NCI-H69 (cell line): ENCODE data around the gene MT3.
A peak's percentile ranks its signal among the peaks of the same experiment; 100 is the strongest.

ENCODE experiments used
- DNase-seq: peaks from one replicate; lab custom pipeline; 2025; lab: John Stamatoyannopoulos, UW

Gene MT3

DNA sequence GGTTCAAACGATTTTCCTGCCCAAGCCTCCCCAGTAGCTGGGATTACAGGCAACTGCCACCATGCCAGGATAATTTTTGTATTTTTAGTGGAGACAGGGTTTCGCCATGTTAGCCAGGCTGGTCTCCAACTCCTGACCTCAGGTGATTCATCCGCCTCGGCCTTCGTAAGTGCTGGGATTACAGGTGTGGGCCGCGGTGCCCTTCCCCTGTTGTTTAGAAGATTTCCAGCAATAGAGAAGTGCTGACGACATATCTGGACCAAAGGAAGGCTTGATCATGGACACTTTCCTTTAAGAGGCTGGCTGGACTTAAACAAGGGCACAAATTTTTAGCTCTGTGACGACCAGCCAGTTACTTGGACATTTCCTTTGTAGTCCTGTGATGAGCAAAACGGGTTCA, 41.9 kb downstream of the MT3 start:
- DNase-seq: no peak

DNA sequence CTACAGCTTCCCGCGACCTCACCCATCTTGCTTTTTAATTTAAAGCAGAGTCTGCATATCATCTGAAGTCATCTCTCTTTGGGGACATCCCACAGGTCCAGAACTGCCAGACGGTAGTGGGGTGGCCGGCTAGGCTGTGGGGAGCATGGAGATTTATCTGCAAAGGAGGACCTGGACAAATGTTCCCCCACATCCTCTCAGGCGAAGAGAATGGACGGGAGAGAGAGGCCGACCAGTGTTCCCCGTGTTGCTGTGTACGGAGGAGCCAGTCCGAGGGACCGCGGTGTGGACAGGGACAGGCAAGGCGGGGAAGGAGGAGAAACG, 42.5 kb downstream of the MT3 start:
- DNase-seq: no peak

DNA sequence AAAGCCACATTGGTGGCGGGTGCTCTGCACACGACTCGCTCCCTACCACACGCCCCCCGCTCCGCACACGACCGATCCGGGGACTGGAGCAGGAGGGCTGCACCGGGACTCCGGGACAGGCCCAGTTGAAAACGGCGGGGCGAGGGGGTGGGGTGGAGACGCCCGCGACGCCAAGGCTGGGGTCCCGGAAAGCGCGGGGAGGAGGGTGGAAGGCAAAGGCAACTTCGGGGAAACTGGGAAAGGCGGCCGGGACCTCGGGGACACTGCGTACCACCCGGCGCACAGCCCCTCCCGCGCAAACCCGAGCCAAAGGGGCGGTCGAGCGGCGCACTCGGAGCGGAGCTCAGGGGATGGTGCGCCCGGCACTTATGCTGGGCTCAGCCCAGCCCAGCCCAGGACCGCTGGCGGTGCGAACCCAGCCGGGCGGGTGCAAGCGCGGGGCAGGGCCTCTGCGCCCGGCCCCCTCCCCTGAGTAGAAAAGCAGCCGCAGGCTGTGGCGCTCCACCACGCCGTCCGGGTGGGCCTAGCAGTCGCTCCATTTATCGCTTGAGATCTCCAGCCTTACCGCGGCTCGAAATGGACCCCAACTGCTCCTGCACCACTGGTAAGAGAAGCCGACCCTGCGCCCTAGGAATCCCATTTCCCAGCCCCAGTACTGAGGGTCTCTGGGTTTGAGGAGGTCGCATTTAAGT, 43.0 kb downstream of the MT3 start, which contains the start of gene MT1M:
MT1M (plus strand) TSS at position 504 of the 692 bp plus-strand sequence; CDS start at position 577, 73 bp downstream.
- peak; percentile 5 for DNase-seq

DNA sequence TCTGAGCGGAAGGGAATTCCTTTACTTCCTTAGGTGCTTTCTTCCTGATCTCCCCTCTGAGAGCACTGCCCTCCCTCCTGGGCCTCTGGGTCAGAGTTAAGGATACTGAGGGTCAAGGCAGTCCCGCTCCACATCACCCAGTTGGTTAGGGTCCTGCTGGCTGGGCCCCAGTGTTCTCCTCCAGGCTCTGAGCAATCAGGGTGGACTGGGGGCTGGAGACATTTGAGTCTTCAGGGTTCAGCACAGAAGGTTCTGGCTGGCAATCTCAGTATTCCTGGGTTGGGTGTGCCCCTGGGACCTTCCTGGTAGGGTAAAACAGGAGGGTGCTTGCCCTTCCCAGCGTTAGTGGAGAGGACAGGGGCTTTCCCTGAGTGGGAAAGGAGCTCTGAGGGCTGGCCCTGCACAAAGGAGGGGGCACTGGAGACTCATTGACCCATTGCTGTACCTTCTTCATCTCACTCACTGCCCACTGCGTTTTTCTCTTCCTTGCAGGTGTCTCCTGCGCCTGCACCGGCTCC, 43.6 kb downstream of the MT3 start:
- no peak for DNase-seq

DNA sequence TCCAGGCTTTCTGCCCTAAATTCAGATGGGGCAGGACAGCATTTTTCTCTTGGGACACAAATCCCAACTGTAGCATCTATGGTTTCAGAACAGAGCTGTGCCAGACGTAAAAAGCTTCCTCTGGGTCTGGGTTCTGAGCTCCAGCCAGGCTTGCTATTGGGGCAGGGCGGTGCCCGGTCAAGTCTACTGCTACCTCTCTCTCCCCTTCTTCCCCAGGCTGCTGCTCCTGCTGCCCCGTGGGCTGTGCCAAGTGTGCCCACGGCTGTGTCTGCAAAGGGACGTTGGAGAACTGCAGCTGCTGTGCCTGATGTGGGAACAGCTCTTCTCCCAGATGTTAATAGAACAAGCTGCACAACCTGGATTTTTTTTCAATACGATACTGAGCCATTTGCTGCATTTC, 44.2 kb downstream of the MT3 start:
- DNase-seq: no peak

DNA sequence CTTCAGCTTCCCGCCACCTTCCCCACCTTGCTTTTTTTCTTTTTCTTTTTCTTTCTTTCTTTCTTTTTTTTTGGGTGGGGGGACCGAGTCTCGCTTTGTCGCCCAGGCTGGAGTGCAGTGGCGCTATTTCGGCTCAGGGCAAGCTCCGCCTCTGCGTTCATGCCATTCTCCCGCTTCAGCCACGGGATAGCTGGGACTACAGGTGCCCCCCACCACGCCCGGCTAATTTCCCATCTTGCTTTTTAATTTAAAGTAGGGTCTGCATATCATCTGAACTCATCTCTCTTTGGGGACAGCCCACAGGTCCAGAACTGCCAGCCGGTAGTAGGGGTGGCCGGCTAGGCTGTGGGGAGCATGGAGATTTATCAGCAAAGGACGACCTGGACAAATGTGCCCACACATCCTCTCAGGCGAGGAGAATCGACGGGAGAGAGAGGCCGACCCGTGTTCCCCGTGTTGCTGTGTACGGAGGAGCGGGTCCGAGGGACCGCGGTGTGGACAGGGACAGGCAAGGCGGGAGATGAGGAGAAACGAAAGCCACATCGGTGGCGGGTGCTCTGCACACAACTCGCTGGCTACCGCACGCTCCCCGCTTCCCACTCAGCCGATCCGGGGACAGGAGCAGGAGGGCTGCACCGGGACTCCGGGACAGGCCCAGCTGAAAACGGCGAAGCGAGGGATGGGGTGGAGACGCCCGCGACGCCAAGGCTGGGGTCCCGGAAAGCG, 45.5 kb downstream of the MT3 start:
- DNase-seq: no peak

DNA sequence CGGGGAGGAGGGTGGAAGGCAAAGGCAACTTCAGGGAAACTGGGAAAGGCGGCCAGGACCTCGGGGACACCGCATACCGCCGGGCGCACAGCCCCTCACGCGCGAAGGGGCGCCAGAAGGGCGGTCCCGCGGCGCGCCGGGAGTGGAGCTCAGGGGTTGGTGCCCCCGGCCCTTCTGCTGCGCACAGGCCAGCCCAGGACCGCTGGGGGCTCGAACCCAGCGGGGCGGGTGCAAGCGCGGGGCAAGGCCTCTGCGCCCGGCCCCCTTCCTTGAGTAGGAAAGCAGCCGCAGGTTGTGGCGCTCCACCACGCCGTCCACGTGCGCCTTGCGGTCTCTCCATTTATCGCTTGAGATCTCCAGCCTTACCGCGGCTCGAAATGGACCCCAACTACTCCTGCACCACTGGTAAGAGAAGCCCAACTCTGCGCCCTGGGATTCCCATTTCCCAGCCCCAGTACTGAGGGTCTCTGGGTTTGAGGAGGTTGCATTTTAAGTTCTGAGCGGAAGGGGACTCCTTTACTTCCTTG, 46.2 kb downstream of the MT3 start:
- DNase-seq: no peak

DNA sequence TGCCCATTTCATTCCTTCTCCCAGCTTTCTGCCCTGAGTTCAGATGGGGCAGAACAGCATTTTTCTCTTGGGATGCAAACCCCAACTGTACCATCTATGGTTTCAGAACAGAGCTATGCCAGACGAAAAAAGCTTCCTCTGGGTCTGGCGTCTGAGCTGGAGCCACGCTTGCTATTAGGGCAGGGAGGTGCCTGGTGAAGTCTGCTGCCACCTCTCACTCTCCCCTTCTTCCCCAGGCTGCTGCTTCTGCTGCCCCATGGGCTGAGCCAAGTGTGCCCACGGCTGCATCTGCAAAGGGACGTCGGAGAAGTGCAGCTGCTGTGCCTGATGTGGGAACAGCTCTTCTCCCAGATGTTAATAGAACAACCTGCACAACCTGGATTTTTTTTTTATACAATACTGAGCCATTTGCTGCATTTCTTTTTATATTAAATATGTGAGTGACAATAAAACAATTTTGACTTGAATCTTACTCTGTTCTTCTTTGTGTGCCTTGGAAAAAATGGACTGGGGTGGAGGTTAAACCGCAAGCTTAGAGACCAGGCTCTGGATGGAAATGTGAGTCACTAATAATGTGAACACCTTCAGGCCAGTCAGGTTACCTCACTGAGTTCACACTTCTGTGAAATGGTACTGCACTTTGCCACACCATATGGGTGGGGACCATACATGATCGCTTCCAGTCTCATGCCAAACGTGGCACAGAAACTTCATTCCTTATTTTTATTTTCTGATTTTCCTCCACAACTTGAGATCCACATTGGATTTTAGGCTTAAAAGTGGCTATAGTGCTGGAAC, 47.5 kb downstream of the MT3 start:
- DNase-seq: no peak

DNA sequence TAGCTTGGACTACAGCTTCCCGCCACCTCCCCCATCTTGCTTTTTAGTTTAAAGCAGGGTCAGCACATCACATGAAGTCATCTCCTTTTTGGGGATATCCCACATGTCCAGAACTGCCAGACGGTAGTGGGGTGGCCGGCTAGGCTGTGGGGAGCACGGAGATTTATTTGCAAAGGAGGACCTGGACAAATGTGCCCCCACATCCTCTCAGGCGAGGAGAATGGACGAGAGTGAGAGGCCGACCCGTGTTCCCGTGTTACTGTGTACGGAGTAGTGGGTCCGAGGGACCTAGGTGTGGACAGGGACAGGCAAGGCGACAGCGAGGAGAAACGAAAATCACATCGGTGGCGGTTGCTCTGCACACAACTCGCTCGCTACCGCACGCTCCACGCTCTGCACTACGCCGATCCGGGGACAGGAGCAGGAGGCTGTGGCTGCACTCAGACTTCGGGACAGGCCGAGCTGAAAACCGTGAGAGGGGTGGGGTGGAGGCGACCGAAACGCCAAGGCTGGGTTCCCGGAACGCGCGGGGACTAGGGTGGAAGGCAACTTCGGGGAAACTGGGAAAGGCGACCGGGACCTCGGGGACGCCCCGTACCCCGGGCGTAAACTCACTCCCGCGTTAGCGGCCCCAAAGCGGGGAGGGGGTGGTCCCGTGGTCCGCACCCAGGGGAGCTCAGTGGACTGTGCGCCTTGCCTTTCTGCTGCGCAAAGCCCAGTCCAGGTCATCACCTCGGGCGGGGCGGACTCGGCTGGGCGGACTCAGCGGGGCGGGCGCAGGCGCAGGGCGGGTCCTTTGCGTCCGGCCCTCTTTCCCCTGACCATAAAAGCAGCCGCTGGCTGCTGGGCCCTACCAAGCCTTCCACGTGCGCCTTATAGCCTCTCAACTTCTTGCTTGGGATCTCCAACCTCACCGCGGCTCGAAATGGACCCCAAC, 48.8 kb downstream of the MT3 start, which contains the start of gene MT1A:
MT1A (plus strand) TSS at position 853 of the 937 bp plus-strand sequence; CDS start at position 926, 73 bp downstream.
- no peak for DNase-seq

DNA sequence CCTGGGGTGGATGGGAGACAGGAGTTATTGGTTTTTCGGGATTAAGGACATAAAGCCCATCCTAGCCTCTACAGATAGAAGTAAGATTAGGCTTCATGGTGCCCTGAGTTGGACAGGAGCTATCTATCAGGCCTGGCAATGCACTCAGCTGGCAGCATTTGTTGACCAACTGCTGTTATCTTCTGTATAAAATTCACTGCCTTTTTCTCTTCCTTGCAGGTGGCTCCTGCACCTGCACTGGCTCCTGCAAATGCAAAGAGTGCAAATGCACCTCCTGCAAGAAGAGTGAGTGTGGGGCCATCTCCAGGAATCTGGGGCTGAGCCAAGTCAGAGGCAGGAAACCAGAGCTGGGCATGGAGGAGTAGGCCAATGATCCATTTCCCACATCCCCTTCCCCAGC, 49.7 kb downstream of the MT3 start:
- DNase-seq: no peak

DNA sequence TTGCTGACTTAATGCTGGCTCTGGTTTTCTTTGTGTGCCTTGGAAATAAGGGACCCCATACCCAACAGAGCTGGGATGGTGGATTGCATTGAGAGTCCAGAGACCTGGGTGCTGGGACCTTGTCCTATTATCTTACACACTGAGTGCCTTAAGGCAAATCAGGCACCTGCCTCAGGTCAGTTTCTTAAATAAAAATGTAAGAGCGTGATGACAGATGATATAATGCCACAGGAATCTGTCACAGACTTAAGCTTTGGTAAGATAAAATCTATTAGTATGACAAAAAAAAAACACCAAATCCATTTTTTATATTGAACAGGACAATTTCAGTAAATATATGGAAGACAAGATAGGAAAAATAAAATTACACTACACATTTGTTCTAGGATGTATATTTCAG, 50.7 kb downstream of the MT3 start:
- DNase-seq: no peak
